CD4-positive, alpha-beta T cell treated with Interleukin-6 for 4 hours (primary cell): ENCODE measurements around the gene GLIS1.
A peak's percentile ranks its signal among the peaks of the same experiment; 100 is the strongest.
"Not testable (repeated sequence)": the region's sequence is repeated elsewhere in the genome, so short reads cannot be mapped to it uniquely, and the experiment has no call there.

ENCODE experiments used
- DNase-seq: peaks from one replicate; pipeline ENCODE4 v3.0.0-alpha.2; 2020; ENCODE audit warnings: mixed read lengths

Gene GLIS1

DNA sequence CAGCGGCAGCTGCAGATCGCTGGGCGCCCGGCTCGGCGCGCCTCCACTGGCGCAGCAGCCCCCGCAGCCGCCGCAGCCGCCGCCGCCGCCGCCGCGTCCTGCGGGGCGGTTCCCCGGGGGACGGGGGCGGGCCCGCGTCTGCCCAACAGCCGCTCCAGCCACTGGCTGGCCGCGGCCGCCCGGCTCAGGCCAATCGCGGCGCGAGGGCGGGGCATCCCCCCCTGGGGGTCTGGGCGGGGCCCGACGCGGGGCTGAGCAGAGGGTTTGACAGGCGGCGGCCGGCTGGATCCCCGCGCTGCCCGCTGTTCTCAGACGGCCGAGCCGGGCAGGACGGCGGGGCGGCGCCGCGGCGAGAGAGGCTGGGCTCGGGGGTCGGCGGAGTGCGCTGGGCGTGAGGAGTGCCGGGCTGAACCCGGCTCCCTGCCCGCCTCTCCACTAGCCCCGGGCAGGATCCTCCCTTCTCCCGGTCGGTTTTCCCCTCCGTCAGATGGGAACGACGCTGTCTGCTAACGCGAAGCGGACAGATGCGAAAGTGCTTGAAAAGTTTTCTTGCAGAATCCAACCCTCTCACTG, at the start of gene GLIS1:
GLIS1 (minus strand) TSS at position 56 of the 573 bp plus-strand sequence. CDS start 1,100 bp downstream, outside the sequence.
- peak; percentile 47 for DNase-seq

GRCh38 chr1:53787655-53788054, 48.7 kb upstream of the GLIS1 start:
- DNase-seq: no peak

- DNase-seq: no peak
Observed at GRCh38 chr1:53783056-53783455, 44.1 kb upstream of the GLIS1 start.

DNA sequence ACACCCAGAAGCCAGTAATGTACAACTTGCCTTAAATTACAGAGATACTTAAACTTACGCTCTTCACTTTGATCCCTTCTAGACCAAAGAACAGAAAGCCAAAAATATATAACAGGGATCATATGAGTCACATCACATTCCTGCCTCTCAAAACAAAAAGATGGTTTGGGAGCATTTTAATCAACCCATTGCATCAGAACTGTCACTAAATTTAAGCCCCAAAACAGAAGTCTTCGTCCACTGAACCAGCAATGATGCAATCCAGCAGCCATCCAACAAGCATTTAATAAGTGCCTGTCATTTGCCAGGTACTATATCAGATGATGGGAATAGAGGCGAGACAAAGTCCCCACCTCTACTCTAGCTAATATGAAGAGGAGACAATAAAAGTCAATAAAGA, 42.7 kb upstream of the GLIS1 start:
- DNase-seq: no peak

DNA sequence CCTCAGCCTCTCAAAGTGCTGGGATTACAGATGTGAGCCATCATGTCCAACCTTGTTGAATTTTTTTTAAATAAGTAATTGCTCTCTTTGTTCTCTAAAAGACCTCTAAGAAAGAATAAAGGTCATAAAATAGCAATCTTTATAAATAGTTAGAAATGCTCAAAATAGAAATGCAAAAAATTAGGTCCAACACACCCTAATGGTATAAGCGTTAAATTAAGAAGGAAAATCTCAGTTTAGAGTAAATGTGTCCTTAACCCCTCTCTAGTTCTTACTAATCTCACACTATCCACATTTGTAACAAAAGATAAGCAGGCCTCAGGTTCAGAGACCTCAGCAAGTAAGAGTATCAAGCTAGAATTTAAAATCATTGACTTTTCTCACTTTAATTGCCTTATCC, 38.3 kb upstream of the GLIS1 start:
- no peak for DNase-seq

GRCh38 chr1:53771648-53772047, 32.7 kb upstream of the GLIS1 start:
- no peak for DNase-seq

DNA sequence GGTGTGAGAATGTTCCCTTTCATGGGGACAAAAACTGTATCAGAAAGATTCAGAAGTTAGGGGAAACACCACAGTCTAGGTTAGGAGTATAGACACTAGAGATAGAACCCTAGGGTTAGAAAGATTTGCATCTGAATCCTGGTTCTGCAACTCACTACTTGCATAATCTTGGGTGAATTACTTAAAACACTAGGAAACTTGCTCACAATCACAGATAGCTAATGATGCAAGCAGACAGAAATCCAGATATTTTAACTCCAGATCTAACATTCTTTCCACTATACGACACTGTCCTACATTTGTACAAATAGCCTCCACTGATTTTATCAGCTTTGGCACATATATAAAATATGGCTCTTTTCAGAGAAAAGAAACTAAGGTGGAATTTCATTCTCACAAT, 30.8 kb upstream of the GLIS1 start:
- DNase-seq: no peak

- no peak for DNase-seq
Observed at GRCh38 chr1:53769184-53769583, 30.2 kb upstream of the GLIS1 start.

DNA sequence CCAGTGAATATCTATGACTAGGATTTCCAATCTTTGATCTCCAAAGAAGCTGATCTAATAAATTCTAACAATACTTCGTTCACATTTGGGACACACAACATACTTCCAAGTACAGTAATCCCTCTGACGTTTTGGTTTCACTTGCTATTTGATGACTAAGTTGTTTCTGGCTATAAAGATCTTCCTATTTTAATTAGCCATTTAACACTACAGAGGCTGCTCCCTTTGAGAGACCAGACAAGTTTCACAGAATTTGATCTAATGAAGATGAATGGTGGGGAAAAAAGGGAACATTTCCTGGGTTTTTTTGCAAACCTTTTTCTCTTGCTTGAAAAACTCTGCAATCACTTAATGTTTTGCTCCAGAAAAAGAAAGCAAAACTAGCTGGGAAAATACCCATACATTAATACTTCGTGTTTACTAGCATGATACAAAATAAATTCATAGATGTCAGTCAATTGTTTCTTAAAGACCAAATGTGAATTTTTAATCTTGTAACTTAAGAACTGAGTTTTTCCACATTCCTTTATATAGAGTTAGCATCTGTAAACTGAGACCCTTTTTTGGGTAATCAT, 28.0 kb upstream of the GLIS1 start:
- no peak for DNase-seq

GRCh38 chr1:53766194-53766742, 27.3 kb upstream of the GLIS1 start:
- no peak for DNase-seq

GRCh38 chr1:53765657-53766056, 26.7 kb upstream of the GLIS1 start:
- DNase-seq: no peak

DNA sequence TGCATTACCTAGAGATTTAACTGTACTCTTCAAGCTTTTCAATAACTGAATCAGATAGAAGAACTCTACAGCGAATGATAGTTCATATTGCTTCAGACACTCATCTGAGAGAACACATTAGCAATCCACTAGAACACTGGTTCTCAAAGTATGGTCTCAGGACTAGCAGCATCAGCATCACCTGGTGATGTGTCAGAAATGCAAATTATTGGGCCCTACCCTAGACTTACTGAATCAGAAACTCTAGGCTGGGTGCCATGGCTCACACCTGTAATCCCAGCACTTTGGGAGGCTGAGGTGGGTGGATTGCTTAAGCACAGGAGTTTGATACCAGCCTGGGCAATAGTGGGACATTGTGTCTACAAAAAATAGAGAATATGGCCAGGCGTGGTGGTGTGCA, 24.9 kb upstream of the GLIS1 start:
- no peak for DNase-seq

- DNase-seq: no peak
Observed at GRCh38 chr1:53763461-53763860, 24.5 kb upstream of the GLIS1 start.

- DNase-seq: not testable (repeated sequence)
Observed at GRCh38 chr1:53760497-53760896, 21.5 kb upstream of the GLIS1 start.

GRCh38 chr1:53755874-53756273, 16.9 kb upstream of the GLIS1 start:
- DNase-seq: no peak

- peak; percentile 14 for DNase-seq
Observed at GRCh38 chr1:53754484-53755312, 15.7 kb upstream of the GLIS1 start.

GRCh38 chr1:53752281-53752680, 13.3 kb upstream of the GLIS1 start:
- no peak for DNase-seq

- no peak for DNase-seq
Observed at GRCh38 chr1:53747841-53748240, 8.9 kb upstream of the GLIS1 start.

- no peak for DNase-seq
Observed at GRCh38 chr1:53740621-53741105, 1.7 kb upstream of the GLIS1 start.

- DNase-seq: no peak
Observed at GRCh38 chr1:53738205-53739108, 507 bp downstream of the GLIS1 start.

- no peak for DNase-seq
Observed at GRCh38 chr1:53737648-53738204, 1.2 kb downstream of the GLIS1 start.

DNA sequence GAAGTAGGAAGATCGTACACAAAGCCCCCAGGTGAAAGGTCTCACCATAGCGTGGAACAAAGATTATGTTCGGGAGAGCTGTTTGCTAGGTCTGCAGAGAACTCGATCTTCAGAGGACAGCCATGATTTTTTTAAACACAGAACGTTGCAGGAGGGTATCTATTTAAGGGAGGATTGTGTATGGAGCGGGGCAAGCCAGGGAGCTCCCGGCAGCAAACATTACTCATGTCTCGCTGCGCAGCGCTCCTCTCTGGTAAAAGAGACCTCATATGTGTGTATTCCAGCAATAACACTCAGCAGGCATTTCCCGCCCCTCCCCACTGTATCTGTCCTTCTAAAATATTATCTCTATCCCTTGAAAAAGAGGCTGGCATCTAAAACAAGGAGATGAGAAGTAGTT, 2.7 kb downstream of the GLIS1 start:
- DNase-seq: no peak
